ENCODE data around the gene CDH26. TPM values are rescaled to one million over a fixed set of nuclear protein-coding genes. Genes with fewer than 3 reads are reported as not detected.

Gene CDH26
- total and polyA plus RNA-seq, 2 experiments from 2014 or later = 2.0 TPM

DNA sequence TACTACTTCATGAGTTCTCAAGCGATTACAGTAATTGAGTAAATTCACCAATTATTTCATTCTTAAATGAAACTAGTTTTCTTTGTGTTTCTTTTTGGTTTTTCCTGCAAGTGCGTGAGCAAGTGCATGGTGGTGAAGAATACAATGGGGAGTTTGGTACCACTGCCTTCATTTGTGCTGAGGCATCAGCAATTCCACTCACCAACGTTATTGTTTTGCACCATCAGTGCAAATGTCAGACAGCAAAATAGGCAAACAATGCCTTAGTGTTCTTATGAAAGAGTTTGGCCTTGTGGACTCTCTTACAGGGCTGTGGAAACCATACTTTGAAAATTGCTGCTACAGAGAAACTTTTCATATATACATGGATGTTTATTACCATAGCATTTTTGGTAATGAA lies 8.2 kb downstream of the CDH26 start:
- no peaks in the 10 kb centered on the region for H3K4me1 Mint-ChIP-seq
- no peaks in the 10 kb centered on the region for H4K20me1 ChIP-seq (replicated peaks; ENCODE audit: insufficient read depth)
- H3K27ac Mint-ChIP-seq = no peak overlapping the region

DNA sequence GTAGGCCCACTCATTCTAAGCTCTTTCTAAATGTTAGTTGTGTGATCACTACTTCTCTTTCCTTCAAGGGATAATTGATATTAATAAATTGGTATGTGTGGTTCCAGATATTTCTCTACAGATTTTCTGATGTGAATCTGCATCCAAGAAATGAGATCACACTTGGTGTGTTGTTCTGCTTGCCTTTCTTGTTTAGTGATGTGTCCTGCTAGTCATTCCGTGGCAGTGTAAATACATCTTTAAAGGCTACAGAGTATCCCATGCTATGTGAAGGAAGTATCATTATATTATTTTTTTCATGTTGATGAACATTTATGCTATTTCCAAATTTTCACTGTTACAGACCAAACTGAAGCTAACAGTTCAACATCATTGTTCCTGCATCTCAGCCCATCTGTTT lies 13.2 kb downstream of the CDH26 start:
- H3K27me3 Mint-ChIP-seq (ENCODE audit: insufficient read depth, low read depth, poor library complexity) = no peaks in the 10 kb centered on the region
- H3K27ac ChIP-seq (ENCODE audit: low read depth) = no peak overlapping the region
- H3K4me1 ChIP-seq (ENCODE audit: insufficient read depth) = no peaks in the 10 kb centered on the region
- no peak overlapping the region for H2AFZ ChIP-seq
- no peak for TF ChIP-seq NANOG (IDR thresholded peaks at IDR 0.05; ENCODE audit: borderline replicate concordance)
- H3F3A ChIP-seq (replicated peaks; ENCODE audit: low read depth) = no peaks in the 10 kb centered on the region
- no peaks in the 10 kb centered on the region for H4K20me1 ChIP-seq (replicated peaks; ENCODE audit: insufficient read depth)
- H3K36me3 ChIP-seq (ENCODE audit: insufficient read depth) = no peaks in the 10 kb centered on the region
- DNase-seq (ENCODE audit: low spot score) (no peak), ATAC-seq (no peak)
- H3K79me2 ChIP-seq (replicated peaks; ENCODE audit: insufficient read depth) = no peaks in the 10 kb centered on the region
- no peaks in the 10 kb centered on the region for H3K36me3 Mint-ChIP-seq (ENCODE audit: low read depth)
- no peak overlapping the region for H3K4me3 ChIP-seq
- H3K27ac Mint-ChIP-seq = no peak overlapping the region
- H3K9me2 ChIP-seq (ENCODE audit: insufficient read depth) = no peaks in the 10 kb centered on the region
- H3K9me3 Mint-ChIP-seq = no peaks in the 10 kb centered on the region
- no peak overlapping the region for H3K4me3 Mint-ChIP-seq
- H3K4me2 ChIP-seq = no peak overlapping the region
- H3K4me1 Mint-ChIP-seq = no peaks in the 10 kb centered on the region
- H3K27me3 ChIP-seq (ENCODE audit: insufficient read depth) = no peaks in the 10 kb centered on the region

More for the DNA sequence above, 8.2 kb downstream of the CDH26 start:
- Histone ChIP-seq H3K27ac (ENCODE audit: low read depth) (no peak overlapping the region), H3K4me1 (ENCODE audit: insufficient read depth) (no peaks in the 10 kb centered on the region), H3K79me2 (replicated peaks; ENCODE audit: insufficient read depth) (no peaks in the 10 kb centered on the region), H3K27me3 (ENCODE audit: insufficient read depth) (no peaks in the 10 kb centered on the region), H3K9me2 (ENCODE audit: insufficient read depth) (no peaks in the 10 kb centered on the region), H3K36me3 (ENCODE audit: insufficient read depth) (no peaks in the 10 kb centered on the region), H3K4me2 (no peak overlapping the region), H3K4me3 (no peak overlapping the region), H3F3A (replicated peaks; ENCODE audit: low read depth) (no peaks in the 10 kb centered on the region), H2AFZ (no peak overlapping the region)
- ATAC-seq (no peak), DNase-seq (ENCODE audit: low spot score) (no peak)
- Mint-ChIP-seq H3K36me3 (ENCODE audit: low read depth) (no peaks in the 10 kb centered on the region), H3K9me3 (no peaks in the 10 kb centered on the region), H3K4me3 (no peak overlapping the region), H3K27me3 (ENCODE audit: insufficient read depth, low read depth, poor library complexity) (no peaks in the 10 kb centered on the region)
- TF ChIP-seq NANOG (IDR thresholded peaks at IDR 0.05; ENCODE audit: borderline replicate concordance) (no peak), JUNB (IDR thresholded peaks at IDR 0.05; ENCODE audit: unreplicated experiment) (no peak), STAT1 (IDR thresholded peaks at IDR 0.05; ENCODE audit: unreplicated experiment) (no peak), POLR2AphosphoS5 (IDR thresholded peaks at IDR 0.05; ENCODE audit: low read depth) (no peak)
- TF ChIP-seq, protein P1, sequence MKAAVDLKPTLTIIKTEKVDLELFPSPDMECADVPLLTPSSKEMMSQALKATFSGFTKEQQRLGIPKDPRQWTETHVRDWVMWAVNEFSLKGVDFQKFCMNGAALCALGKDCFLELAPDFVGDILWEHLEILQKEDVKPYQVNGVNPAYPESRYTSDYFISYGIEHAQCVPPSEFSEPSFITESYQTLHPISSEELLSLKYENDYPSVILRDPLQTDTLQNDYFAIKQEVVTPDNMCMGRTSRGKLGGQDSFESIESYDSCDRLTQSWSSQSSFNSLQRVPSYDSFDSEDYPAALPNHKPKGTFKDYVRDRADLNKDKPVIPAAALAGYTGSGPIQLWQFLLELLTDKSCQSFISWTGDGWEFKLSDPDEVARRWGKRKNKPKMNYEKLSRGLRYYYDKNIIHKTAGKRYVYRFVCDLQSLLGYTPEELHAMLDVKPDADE (IDR thresholded peaks at IDR 0.05) = no peak
- TF ChIP-seq, protein P2, sequence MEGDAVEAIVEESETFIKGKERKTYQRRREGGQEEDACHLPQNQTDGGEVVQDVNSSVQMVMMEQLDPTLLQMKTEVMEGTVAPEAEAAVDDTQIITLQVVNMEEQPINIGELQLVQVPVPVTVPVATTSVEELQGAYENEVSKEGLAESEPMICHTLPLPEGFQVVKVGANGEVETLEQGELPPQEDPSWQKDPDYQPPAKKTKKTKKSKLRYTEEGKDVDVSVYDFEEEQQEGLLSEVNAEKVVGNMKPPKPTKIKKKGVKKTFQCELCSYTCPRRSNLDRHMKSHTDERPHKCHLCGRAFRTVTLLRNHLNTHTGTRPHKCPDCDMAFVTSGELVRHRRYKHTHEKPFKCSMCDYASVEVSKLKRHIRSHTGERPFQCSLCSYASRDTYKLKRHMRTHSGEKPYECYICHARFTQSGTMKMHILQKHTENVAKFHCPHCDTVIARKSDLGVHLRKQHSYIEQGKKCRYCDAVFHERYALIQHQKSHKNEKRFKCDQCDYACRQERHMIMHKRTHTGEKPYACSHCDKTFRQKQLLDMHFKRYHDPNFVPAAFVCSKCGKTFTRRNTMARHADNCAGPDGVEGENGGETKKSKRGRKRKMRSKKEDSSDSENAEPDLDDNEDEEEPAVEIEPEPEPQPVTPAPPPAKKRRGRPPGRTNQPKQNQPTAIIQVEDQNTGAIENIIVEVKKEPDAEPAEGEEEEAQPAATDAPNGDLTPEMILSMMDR (conservative IDR thresholded peaks at IDR 0.05; ENCODE audit: low read depth in 2 of 2) = no peak

DNA sequence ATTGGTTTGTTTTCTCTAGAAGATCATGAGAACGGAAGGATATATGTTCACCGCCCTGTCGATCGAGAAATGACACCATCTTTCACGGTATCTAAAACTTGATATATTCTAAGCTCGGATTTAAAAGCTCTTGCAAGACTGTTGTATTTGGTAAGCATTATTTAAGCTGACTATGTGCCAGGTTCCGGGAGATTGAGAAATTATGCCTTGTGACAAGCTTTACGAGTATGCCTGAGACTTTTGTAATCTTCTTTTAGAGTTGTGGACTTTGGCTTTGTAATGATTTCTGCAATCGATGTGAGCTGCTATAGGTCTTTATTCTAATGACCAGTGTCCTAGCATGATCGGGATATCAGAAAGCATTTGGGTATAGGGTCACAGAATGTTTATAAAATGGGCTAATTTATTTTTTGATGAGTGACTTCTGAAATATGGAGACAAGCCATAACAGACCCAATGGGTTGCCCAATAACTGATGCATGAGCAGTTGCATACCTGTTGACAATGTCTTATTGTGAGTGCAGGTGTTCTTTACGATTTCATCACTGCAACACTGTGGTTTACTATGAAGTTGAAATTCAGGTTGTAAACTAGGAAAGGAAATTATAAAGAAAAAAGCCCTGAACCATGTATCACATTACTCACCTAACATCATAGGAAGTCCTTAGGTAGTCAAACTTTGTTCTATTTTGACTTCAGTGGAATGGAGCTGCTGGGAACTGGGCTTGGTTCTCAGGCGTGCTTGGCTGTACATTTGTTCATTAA lies 14.0 kb downstream of the CDH26 start:
- H3K4me1 Mint-ChIP-seq = no peaks in the 10 kb centered on the region
- H3F3A ChIP-seq (replicated peaks; ENCODE audit: low read depth) = no peaks in the 10 kb centered on the region
- H3K36me3 Mint-ChIP-seq (ENCODE audit: low read depth) = no peaks in the 10 kb centered on the region
- H3K36me3 ChIP-seq (ENCODE audit: insufficient read depth) = no peaks in the 10 kb centered on the region
- no peaks in the 10 kb centered on the region for H3K9me2 ChIP-seq (ENCODE audit: insufficient read depth)
- ATAC-seq = no peak
- no peak overlapping the region for H3K4me3 Mint-ChIP-seq
- no peaks in the 10 kb centered on the region for H3K27me3 Mint-ChIP-seq (ENCODE audit: insufficient read depth, low read depth, poor library complexity)
- H2AFZ ChIP-seq = no peak overlapping the region
- no peak overlapping the region for H3K4me3 ChIP-seq
- no peaks in the 10 kb centered on the region for H3K9me3 Mint-ChIP-seq
- H3K27ac Mint-ChIP-seq = no peak overlapping the region
- no peak overlapping the region for H3K4me2 ChIP-seq
- no peaks in the 10 kb centered on the region for H4K20me1 ChIP-seq (replicated peaks; ENCODE audit: insufficient read depth)
- no peaks in the 10 kb centered on the region for H3K4me1 ChIP-seq (ENCODE audit: insufficient read depth)
- DNase-seq (ENCODE audit: low spot score) = no peak
- no peak overlapping the region for H3K27ac ChIP-seq (ENCODE audit: low read depth)
- H3K79me2 ChIP-seq (replicated peaks; ENCODE audit: insufficient read depth) = no peaks in the 10 kb centered on the region
- no peaks in the 10 kb centered on the region for H3K27me3 ChIP-seq (ENCODE audit: insufficient read depth)
- no peak for TF ChIP-seq ZNF114 (CRISPR knock-in tag; IDR thresholded peaks at IDR 0.05)
- no peak for TF ChIP-seq STAT1 (IDR thresholded peaks at IDR 0.05; ENCODE audit: unreplicated experiment)
- TF ChIP-seq EZH2 (IDR thresholded peaks at IDR 0.05; ENCODE audit: low read depth, unreplicated experiment) = no peak
- TF ChIP-seq ZNF331 (CRISPR knock-in tag; IDR thresholded peaks at IDR 0.05; ENCODE audit: low read depth) = no peak
- TF ChIP-seq JUNB (IDR thresholded peaks at IDR 0.05; ENCODE audit: unreplicated experiment) = no peak
